Activated naive CD4-positive, alpha-beta T cell treated with anti-CD3 and anti-CD28 coated beads, Interleukin-2, amount 50 U/mL, for 24 hours (primary cell): ENCODE data around the gene SAMD4B.

Experiments
- H3K27ac Mint-ChIP-seq: one replicate; pipeline ENCODE4 v1.8.0; 2021; ENCODE audit warnings: mild to moderate bottlenecking, mixed read lengths
- H3K27me3 Mint-ChIP-seq: one replicate; pipeline ENCODE4 v1.8.0; 2021; ENCODE audit warnings: mixed read lengths
- H3K36me3 Mint-ChIP-seq: one replicate; pipeline ENCODE4 v1.8.0; 2021; ENCODE audit warnings: mixed read lengths
- H3K4me1 Mint-ChIP-seq: one replicate; pipeline ENCODE4 v1.8.0; 2021; ENCODE audit warnings: mixed read lengths
- H3K4me3 Mint-ChIP-seq: one replicate; pipeline ENCODE4 v1.8.0; 2021; ENCODE audit warnings: mild to moderate bottlenecking, mixed read lengths
- H3K9me3 Mint-ChIP-seq: one replicate; pipeline ENCODE4 v1.8.0; 2021; ENCODE audit warnings: mixed read lengths

The SAMD4B gene

GRCh38 chr19:39424934-39425333 is 82.7 kb downstream of the SAMD4B start:
- Mint-ChIP-seq H3K4me3 (no peak overlapping the region), H3K27ac (no peak overlapping the region), H3K27me3 (no peaks in the 10 kb centered on the region), H3K9me3 (no peaks in the 10 kb centered on the region), H3K36me3 (no peaks in the 10 kb centered on the region), H3K4me1 (no peaks in the 10 kb centered on the region)

DNA sequence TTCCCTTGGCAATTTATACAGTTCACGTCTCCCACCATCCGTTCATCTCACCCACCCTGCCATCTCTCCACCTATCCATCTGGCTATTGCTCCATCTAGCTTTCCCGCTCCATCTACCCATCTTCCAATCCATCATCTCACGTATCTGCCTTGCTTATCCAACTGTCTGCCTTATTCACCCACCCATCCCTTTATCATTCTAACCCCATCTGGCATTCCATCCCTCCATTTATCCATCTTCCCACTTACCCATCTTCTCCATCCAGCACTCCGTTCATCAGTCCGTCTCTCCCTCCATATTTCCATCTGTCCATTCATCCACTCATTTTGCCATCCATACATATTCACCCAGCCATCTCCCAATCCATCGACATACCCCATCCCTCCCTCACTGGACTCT is 83.5 kb downstream of the SAMD4B start:
- H3K36me3 Mint-ChIP-seq, result no peaks in the 10 kb centered on the region
- no peaks in the 10 kb centered on the region for H3K9me3 Mint-ChIP-seq
- H3K4me1 Mint-ChIP-seq, result peaks cover 2% of the 10 kb centered on the region
- no peaks in the 10 kb centered on the region for H3K27me3 Mint-ChIP-seq
- H3K4me3 Mint-ChIP-seq, result no peak overlapping the region
- no peak overlapping the region for H3K27ac Mint-ChIP-seq

DNA sequence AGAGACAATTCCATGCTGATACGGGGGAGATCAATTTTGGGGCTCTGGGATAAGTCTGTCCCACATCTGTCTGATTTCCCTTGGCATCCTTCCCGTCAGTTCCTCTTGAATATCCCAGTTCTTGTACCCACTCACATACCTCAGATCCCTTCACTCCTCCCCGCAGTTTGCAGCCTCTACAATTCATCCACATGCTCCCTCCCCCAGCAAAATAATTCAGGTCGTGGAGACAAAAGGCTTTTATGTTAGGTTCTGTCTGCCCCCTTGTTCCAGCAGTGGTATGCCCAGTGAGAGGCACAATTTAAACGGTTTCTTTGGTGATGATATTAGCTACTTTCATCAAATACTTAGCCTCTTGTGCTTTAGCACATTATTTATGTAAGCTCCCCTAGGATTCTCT is 83.9 kb downstream of the SAMD4B start:
- Mint-ChIP-seq H3K27me3 (no peaks in the 10 kb centered on the region), H3K4me1 (peaks cover 6% of the 10 kb centered on the region), H3K9me3 (no peaks in the 10 kb centered on the region), H3K27ac (no peak overlapping the region), H3K4me3 (no peak overlapping the region), H3K36me3 (no peaks in the 10 kb centered on the region)

GRCh38 chr19:39427707-39428106 is 85.5 kb downstream of the SAMD4B start:
- Mint-ChIP-seq H3K4me1 (peaks cover 11% of the 10 kb centered on the region), H3K27ac (no peak overlapping the region), H3K27me3 (no peaks in the 10 kb centered on the region), H3K9me3 (no peaks in the 10 kb centered on the region), H3K4me3 (no peak overlapping the region), H3K36me3 (peaks cover 3% of the 10 kb centered on the region)

- H3K36me3 Mint-ChIP-seq, result peaks cover 7% of the 10 kb centered on the region
- H3K4me1 Mint-ChIP-seq, result peaks cover 19% of the 10 kb centered on the region
Measured at GRCh38 chr19:39428283-39429112, 86.3 kb downstream of the SAMD4B start.

GRCh38 chr19:39430675-39431593 is 88.7 kb downstream of the SAMD4B start:
- H3K4me1 Mint-ChIP-seq, result peaks cover 36% of the 10 kb centered on the region
- H3K36me3 Mint-ChIP-seq, result peaks cover 20% of the 10 kb centered on the region
- H3K4me3 Mint-ChIP-seq, result peak overlapping the region; percentile 30
- no peaks in the 10 kb centered on the region for H3K27me3 Mint-ChIP-seq
- H3K27ac Mint-ChIP-seq, result peak overlapping the region; percentile 41
- no peaks in the 10 kb centered on the region for H3K9me3 Mint-ChIP-seq

More at GRCh38 chr19:39428283-39429112, 86.3 kb downstream of the SAMD4B start:
- Mint-ChIP-seq H3K4me3 (no peak overlapping the region), H3K9me3 (no peaks in the 10 kb centered on the region), H3K27me3 (no peaks in the 10 kb centered on the region), H3K27ac (no peak overlapping the region)

GRCh38 chr19:39432677-39433025 is 90.4 kb downstream of the SAMD4B start:
- peak overlapping the region; percentile 84 for H3K27ac Mint-ChIP-seq
- peaks cover 20% of the 10 kb centered on the region for H3K36me3 Mint-ChIP-seq
- peak overlapping the region; percentile 61 for H3K4me3 Mint-ChIP-seq
- H3K9me3 Mint-ChIP-seq, result no peaks in the 10 kb centered on the region
- no peaks in the 10 kb centered on the region for H3K27me3 Mint-ChIP-seq
- peaks cover 45% of the 10 kb centered on the region for H3K4me1 Mint-ChIP-seq

- peak overlapping the region; percentile 87 for H3K27ac Mint-ChIP-seq
- peaks cover 45% of the 10 kb centered on the region for H3K4me1 Mint-ChIP-seq
- H3K36me3 Mint-ChIP-seq, result peaks cover 20% of the 10 kb centered on the region
- peak overlapping the region; percentile 99 for H3K4me3 Mint-ChIP-seq
- H3K9me3 Mint-ChIP-seq, result no peaks in the 10 kb centered on the region
- H3K27me3 Mint-ChIP-seq, result no peaks in the 10 kb centered on the region
Measured at GRCh38 chr19:39433480-39434079, 91.4 kb downstream of the SAMD4B start.

- Mint-ChIP-seq H3K36me3 (peaks cover 20% of the 10 kb centered on the region), H3K27me3 (no peaks in the 10 kb centered on the region), H3K27ac (peak overlapping the region; percentile 82), H3K4me1 (peaks cover 45% of the 10 kb centered on the region), H3K4me3 (peak overlapping the region; percentile 99), H3K9me3 (no peaks in the 10 kb centered on the region)
Measured at GRCh38 chr19:39434123-39435076, 92.2 kb downstream of the SAMD4B start.
